K562 (cell line): ENCODE measurements around the gene TAS2R4.

Experiments used
- ARID3B ChIP-seq: fragments of 250-450 bp; sonication (Bioruptor Pico); IDR thresholded peaks from 2 replicates; pipeline ENCODE4 v1.4.0; 2020; ENCODE audit warnings: borderline replicate concordance
- CTCF ChIP-seq, 3 experiments: IDR thresholded peaks in 2 of 3; conservative IDR thresholded peaks in 1 of 3; 2 replicates each; pipeline ENCODE4 v1.5.1; 2011 to 2012; ENCODE audit warnings: low read length in 3 of 3, mild to moderate bottlenecking in 3 of 3, control low read depth in 2 of 3, improper control_type of control experiment in 1 of 3, inconsistent platforms in 1 of 3, low read depth in 1 of 3, mixed read lengths in 1 of 3, moderate library complexity in 1 of 3; ENCODE audit not compliant: insufficient read depth in 2 of 3
- DEAF1 ChIP-seq: fragments of 450-650 bp; formaldehyde crosslinking; IDR thresholded peaks from 2 replicates; pipeline ENCODE4 v1.4.0; 2020; ENCODE audit warnings: mild to moderate bottlenecking, moderate library complexity
- ELK3 ChIP-seq: fragments of 450-650 bp; formaldehyde crosslinking; IDR thresholded peaks from 2 replicates; pipeline ENCODE4 v1.4.0; 2020; ENCODE audit warnings: mild to moderate bottlenecking
- EP300 ChIP-seq: IDR thresholded peaks from 2 replicates; pipeline ENCODE4 v1.6.1; 2012; ENCODE audit warnings: low read length, improper control_type of control experiment
- NRF1 ChIP-seq, 2 experiments: fragments of 450-650 bp; IDR thresholded peaks in 1 of 2; conservative IDR thresholded peaks in 1 of 2; 2 replicates each; pipeline ENCODE4 v1.6.1; 2014; ENCODE audit warnings: mild to moderate bottlenecking in 2 of 2
- PHF8 ChIP-seq: fragments of 200-600 bp; sonication (generic); IDR thresholded peaks from 2 replicates; pipeline ENCODE4 v1.6.1; 2012; ENCODE audit warnings: mixed run types, mild to moderate bottlenecking, inconsistent platforms, low read length, moderate library complexity, borderline replicate concordance
- POLR2A ChIP-seq: fragments of 450-650 bp; conservative IDR thresholded peaks from 2 replicates; pipeline ENCODE4 v1.6.1; 2016
- SP2 ChIP-seq: IDR thresholded peaks from 2 replicates; pipeline ENCODE4 v1.6.1; 2011; ENCODE audit warnings: mild to moderate bottlenecking, low read depth, low read length, moderate library complexity; ENCODE audit not compliant: poor library complexity, severe bottlenecking; ENCODE audit errors: extremely low read depth
- ZBTB33 ChIP-seq: sonication (generic); formaldehyde crosslinking; IDR thresholded peaks from 2 replicates; pipeline ENCODE4 v1.8.1; 2023; ENCODE audit warnings: mild to moderate bottlenecking, missing genetic modification reagents

DNA sequence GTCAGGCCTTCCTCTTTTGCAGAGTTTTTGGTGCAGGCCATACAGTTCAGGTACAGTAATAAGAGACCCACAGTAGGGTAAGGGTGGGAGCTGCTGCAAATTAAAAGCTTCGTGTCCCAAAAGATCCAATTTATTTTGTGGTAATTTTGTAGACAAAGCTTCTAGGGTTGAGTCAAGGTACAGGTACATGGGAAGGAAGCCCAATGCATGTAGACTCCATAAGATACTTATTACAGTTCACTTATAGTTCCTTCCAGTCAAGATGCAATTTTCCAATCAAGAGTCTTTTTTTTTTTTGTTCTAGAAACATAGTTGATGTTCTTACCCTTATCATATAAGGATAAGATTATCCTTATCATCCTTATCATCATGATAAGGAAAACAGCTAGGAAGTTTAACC lies at the start of gene TAS2R4:
- TF ChIP-seq ARID3B (CRISPR knock-in tag) (no peak), POLR2A (no peak), ELK3 (CRISPR knock-in tag) (no peak), DEAF1 (no peak), SP2 (no peak), PHF8 (no peak), EP300 (no peak), ZBTB33 (no peak), NRF1 (conservative IDR thresholded peaks at IDR 0.05 in 1 of 2, IDR thresholded peaks at IDR 0.05 in 1 of 2) (no peak), CTCF (IDR thresholded peaks at IDR 0.05 in 2 of 3, conservative IDR thresholded peaks at IDR 0.05 in 1 of 3; ENCODE audit: insufficient read depth in 2 of 3, low read depth in 1 of 3, low read length in 3 of 3) (no peak)
